MM.1S (cell line): ENCODE results near the gene PIK3C2G.

Experiments
- DNase-seq: peaks from one replicate; pipeline ENCODE4 v3.0.0-alpha.2; 2015
- H2AFZ ChIP-seq: fragments of 300-600 bp; sonication (generic); 2 replicates; pipeline ENCODE4 v1.6.0; 2016; ENCODE audit warnings: antibody characterized with exemption, low read length
- H3F3A ChIP-seq: fragments of 300-600 bp; sonication (generic); 2 replicates; pipeline ENCODE4 v1.6.1; 2016; ENCODE audit warnings: mild to moderate bottlenecking, antibody characterized with exemption, low read length, moderate library complexity, mixed read lengths; ENCODE audit not compliant: insufficient read depth
- H3K27ac ChIP-seq: fragments of 300-600 bp; sonication (generic); 2 replicates; pipeline ENCODE4 v1.5.1; 2016; ENCODE audit warnings: mild to moderate bottlenecking, low read length
- H3K27me3 ChIP-seq: fragments of 300-600 bp; sonication (generic); replicated peaks from 2 replicates; pipeline ENCODE4 v1.6.0; 2016; ENCODE audit warnings: low read length; ENCODE audit not compliant: insufficient read depth
- H3K36me3 ChIP-seq: fragments of 300-600 bp; sonication (generic); replicated peaks from 2 replicates; pipeline ENCODE4 v1.6.1; 2016; ENCODE audit warnings: mild to moderate bottlenecking, low read length, mixed read lengths; ENCODE audit not compliant: insufficient read depth
- H3K4me1 ChIP-seq: fragments of 300-600 bp; sonication (generic); 2 replicates; pipeline ENCODE4 v1.6.1; 2016; ENCODE audit warnings: low read length, mixed read lengths
- H3K4me2 ChIP-seq: fragments of 300-600 bp; sonication (generic); 2 replicates; pipeline ENCODE4 v1.6.0; 2016; ENCODE audit warnings: low read depth, low read length
- H3K4me3 ChIP-seq: fragments of 300-600 bp; sonication (generic); 2 replicates; pipeline ENCODE4 v1.5.1; 2016; ENCODE audit warnings: low read length, mixed read lengths
- H3K79me2 ChIP-seq: fragments of 300-600 bp; sonication (generic); 2 replicates; pipeline ENCODE4 v1.6.1; 2016; ENCODE audit warnings: mixed run types, low read length, mixed read lengths
- H3K9ac ChIP-seq: fragments of 300-600 bp; sonication (generic); 2 replicates; pipeline ENCODE4 v1.6.1; 2016; ENCODE audit warnings: low read length, mixed read lengths
- H3K9me2 ChIP-seq: fragments of 300-600 bp; sonication (generic); replicated peaks from 2 replicates; pipeline ENCODE4 v1.6.1; 2016; ENCODE audit warnings: mild to moderate bottlenecking, low read length, mixed read lengths; ENCODE audit not compliant: insufficient read depth
- H3K9me3 ChIP-seq: fragments of 300-600 bp; sonication (generic); replicated peaks from 2 replicates; pipeline ENCODE4 v1.6.1; 2016; ENCODE audit warnings: mild to moderate bottlenecking, low read length, mixed read lengths; ENCODE audit not compliant: insufficient read depth
- H4K20me1 ChIP-seq: fragments of 300-600 bp; sonication (generic); 2 replicates; pipeline ENCODE4 v1.6.1; 2016; ENCODE audit warnings: mild to moderate bottlenecking, low read length, moderate library complexity, mixed read lengths; ENCODE audit not compliant: insufficient read depth
- EZH2 ChIP-seq: fragments of 300-600 bp; sonication (generic); optimal IDR thresholded peaks from 2 replicates; pipeline ENCODE3; 2017; ENCODE audit warnings: low read depth, mild to moderate bottlenecking, antibody characterized with exemption, low read length, mixed read lengths
- EZH2phosphoT487 ChIP-seq: fragments of 300-600 bp; sonication (generic); IDR thresholded peaks from 2 replicates; pipeline ENCODE4 v1.6.1; 2018; ENCODE audit warnings: antibody characterized with exemption, low read length
- TF ChIP-seq, protein P1 (sequence below): fragments of 300-600 bp; sonication (generic); IDR thresholded peaks from 2 replicates; pipeline ENCODE4 v1.5.1; 2016; ENCODE audit warnings: antibody characterized with exemption, low read length, mixed read lengths

Gene PIK3C2G

DNA sequence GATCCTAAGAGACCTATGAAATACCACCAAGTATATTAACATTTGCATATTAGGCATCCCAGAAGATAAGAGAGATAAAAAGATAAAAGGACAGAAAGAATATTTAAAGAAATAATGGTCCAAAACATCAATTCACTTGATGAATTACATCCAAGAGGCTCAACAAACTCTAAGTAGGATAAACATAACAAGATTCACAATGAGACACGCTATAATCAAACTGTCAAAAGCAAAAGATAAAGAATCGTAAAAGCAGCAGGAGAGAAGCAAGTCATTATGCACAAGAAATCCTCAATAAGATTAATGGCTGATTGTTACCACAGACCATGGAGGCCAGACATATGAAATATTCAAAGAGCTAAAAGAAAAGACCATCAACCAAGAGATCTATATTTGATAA, 396.9 kb downstream of the PIK3C2G start:
- Histone ChIP-seq H2AFZ (no peak overlapping the region), H3K9ac (no peak overlapping the region), H3K4me1 (no peaks in the 10 kb centered on the region), H3K79me2 (no peaks in the 10 kb centered on the region), H3K27ac (no peak overlapping the region), H4K20me1 (no peaks in the 10 kb centered on the region), H3F3A (no peaks in the 10 kb centered on the region), H3K36me3 (no peaks in the 10 kb centered on the region), H3K4me2 (no peak overlapping the region), H3K4me3 (no peak overlapping the region), H3K27me3 (no peaks in the 10 kb centered on the region), H3K9me2 (no peaks in the 10 kb centered on the region), H3K9me3 (no peaks in the 10 kb centered on the region)
- TF ChIP-seq EZH2 = no peak
- no peak for TF ChIP-seq EZH2phosphoT487
- TF ChIP-seq, protein P1, sequence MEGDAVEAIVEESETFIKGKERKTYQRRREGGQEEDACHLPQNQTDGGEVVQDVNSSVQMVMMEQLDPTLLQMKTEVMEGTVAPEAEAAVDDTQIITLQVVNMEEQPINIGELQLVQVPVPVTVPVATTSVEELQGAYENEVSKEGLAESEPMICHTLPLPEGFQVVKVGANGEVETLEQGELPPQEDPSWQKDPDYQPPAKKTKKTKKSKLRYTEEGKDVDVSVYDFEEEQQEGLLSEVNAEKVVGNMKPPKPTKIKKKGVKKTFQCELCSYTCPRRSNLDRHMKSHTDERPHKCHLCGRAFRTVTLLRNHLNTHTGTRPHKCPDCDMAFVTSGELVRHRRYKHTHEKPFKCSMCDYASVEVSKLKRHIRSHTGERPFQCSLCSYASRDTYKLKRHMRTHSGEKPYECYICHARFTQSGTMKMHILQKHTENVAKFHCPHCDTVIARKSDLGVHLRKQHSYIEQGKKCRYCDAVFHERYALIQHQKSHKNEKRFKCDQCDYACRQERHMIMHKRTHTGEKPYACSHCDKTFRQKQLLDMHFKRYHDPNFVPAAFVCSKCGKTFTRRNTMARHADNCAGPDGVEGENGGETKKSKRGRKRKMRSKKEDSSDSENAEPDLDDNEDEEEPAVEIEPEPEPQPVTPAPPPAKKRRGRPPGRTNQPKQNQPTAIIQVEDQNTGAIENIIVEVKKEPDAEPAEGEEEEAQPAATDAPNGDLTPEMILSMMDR = no peak
- DNase-seq = no peak

DNA sequence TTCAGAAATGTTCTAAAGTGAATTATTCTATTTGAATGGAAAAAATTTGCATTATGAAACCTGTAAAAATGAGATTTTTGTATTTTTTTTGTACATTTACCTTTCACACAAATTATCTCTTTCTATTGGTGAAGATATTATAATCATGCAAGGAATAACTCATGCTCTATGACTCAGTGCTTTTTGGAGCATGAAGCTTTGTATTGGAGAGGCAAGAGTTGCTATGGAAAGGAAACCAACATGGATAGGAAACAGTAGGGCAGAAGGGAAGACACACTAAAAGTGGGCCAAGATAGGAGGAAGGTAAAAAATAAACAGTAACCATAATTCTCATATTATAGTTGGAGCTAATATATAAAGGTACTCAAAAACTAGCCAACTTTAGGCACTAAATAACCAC, 397.5 kb downstream of the PIK3C2G start:
- no peaks in the 10 kb centered on the region for H3K79me2 ChIP-seq
- H4K20me1 ChIP-seq = no peaks in the 10 kb centered on the region
- no peaks in the 10 kb centered on the region for H3K4me1 ChIP-seq
- no peak overlapping the region for H3K27ac ChIP-seq
- H3K4me3 ChIP-seq = no peak overlapping the region
- H3K9ac ChIP-seq = no peak overlapping the region
- H3K9me2 ChIP-seq = no peaks in the 10 kb centered on the region
- H3K36me3 ChIP-seq = no peaks in the 10 kb centered on the region
- no peak for DNase-seq
- no peaks in the 10 kb centered on the region for H3F3A ChIP-seq
- TF ChIP-seq, protein P1 = no peak
- no peak for TF ChIP-seq EZH2
- no peak for TF ChIP-seq EZH2phosphoT487
- H3K9me3 ChIP-seq = no peaks in the 10 kb centered on the region
- no peak overlapping the region for H3K4me2 ChIP-seq
- H3K27me3 ChIP-seq = no peaks in the 10 kb centered on the region
- no peak overlapping the region for H2AFZ ChIP-seq

DNA sequence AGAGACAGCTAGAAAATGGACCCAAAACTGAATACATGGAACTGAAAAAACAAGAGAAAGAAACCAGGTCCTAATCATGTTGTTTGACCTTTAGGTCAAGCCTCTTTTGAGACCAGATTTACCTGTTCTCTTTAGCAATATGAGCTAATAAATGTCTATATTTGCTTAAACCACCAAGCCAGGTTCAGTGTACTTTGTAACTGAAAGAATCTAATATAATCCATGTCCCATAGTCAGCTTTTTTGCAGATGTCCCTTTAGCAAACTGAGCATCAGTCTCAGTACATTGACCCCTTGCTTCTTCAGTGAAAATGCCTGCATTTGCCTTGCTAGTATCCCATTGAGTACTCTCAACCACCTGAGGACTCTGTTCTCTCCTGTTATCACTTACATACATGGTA, 414.8 kb downstream of the PIK3C2G start:
- no peaks in the 10 kb centered on the region for H4K20me1 ChIP-seq
- H3K27me3 ChIP-seq = no peaks in the 10 kb centered on the region
- H2AFZ ChIP-seq = no peak overlapping the region
- no peak overlapping the region for H3K27ac ChIP-seq
- no peaks in the 10 kb centered on the region for H3K9me2 ChIP-seq
- TF ChIP-seq, protein P1 = no peak
- no peak for TF ChIP-seq EZH2
- TF ChIP-seq EZH2phosphoT487 = no peak
- no peaks in the 10 kb centered on the region for H3F3A ChIP-seq
- no peak overlapping the region for H3K4me3 ChIP-seq
- no peaks in the 10 kb centered on the region for H3K79me2 ChIP-seq
- no peaks in the 10 kb centered on the region for H3K9me3 ChIP-seq
- no peak overlapping the region for H3K4me2 ChIP-seq
- DNase-seq = no peak
- H3K36me3 ChIP-seq = no peaks in the 10 kb centered on the region
- H3K9ac ChIP-seq = no peak overlapping the region
- no peaks in the 10 kb centered on the region for H3K4me1 ChIP-seq
